NOMO-1 (cell line): ENCODE measurements around the gene CTDSP2.
"Not testable (repeated sequence)": the region's sequence is repeated elsewhere in the genome, so short reads cannot be mapped to it uniquely, and the experiment has no call there.

Source experiments
- DNase-seq, 2 experiments: peaks; one replicate each; lab custom pipeline; 2025; ENCODE audit not compliant: unreplicated experiment in 2 of 2; lab: John Stamatoyannopoulos, UW

Gene CTDSP2

GRCh38 chr12:57882575-57882974, 36.0 kb upstream of the CTDSP2 start:
- DNase-seq = no peak

- no peak for DNase-seq
These were observed 34.9 kb upstream of the CTDSP2 start for GRCh38 chr12:57881475-57881874.

- not testable (repeated sequence) for DNase-seq
These were observed 34.5 kb upstream of the CTDSP2 start for GRCh38 chr12:57881035-57881434.

- no peak for DNase-seq
These were observed 31.3 kb upstream of the CTDSP2 start for GRCh38 chr12:57877876-57878275.

GRCh38 chr12:57875753-57876547, 29.4 kb upstream of the CTDSP2 start:
- DNase-seq = no peak

GRCh38 chr12:57874166-57875108, 27.9 kb upstream of the CTDSP2 start:
- DNase-seq = peak; percentile 75 to 78

- DNase-seq = no peak
These were observed 25.8 kb upstream of the CTDSP2 start for GRCh38 chr12:57872362-57872761.

- no peak for DNase-seq
These were observed 23.4 kb upstream of the CTDSP2 start for GRCh38 chr12:57869927-57870318.

GRCh38 chr12:57869298-57869926, 22.9 kb upstream of the CTDSP2 start:
- no peak for DNase-seq

- no peak for DNase-seq
These were observed 22.3 kb upstream of the CTDSP2 start for GRCh38 chr12:57868851-57869268.

- no peak for DNase-seq
These were observed 21.7 kb upstream of the CTDSP2 start for GRCh38 chr12:57868221-57868620.

GRCh38 chr12:57866308-57867019, 19.9 kb upstream of the CTDSP2 start:
- DNase-seq = no peak

- peak; percentile 60 to 72 for DNase-seq
These were observed 18.7 kb upstream of the CTDSP2 start for GRCh38 chr12:57865084-57865751.

GRCh38 chr12:57864442-57865083, 18.0 kb upstream of the CTDSP2 start:
- DNase-seq = no peak

GRCh38 chr12:57863676-57864075, 17.1 kb upstream of the CTDSP2 start:
- DNase-seq = no peak

- no peak for DNase-seq
These were observed 15.4 kb upstream of the CTDSP2 start for GRCh38 chr12:57861967-57862366.

- DNase-seq = not testable (repeated sequence)
These were observed 14.4 kb upstream of the CTDSP2 start for GRCh38 chr12:57860883-57861282.

- no peak for DNase-seq
These were observed 12.6 kb upstream of the CTDSP2 start for GRCh38 chr12:57859121-57859520.

GRCh38 chr12:57858123-57858522, 11.6 kb upstream of the CTDSP2 start:
- DNase-seq = not testable (repeated sequence)

GRCh38 chr12:57854965-57855364, 8.4 kb upstream of the CTDSP2 start:
- DNase-seq = no peak
